CD4-positive, alpha-beta T cell treated with Interleukin-21 for 1 hour (primary cell): ENCODE results near the gene TFAP2A.

Experiments used
- DNase-seq: peaks from one replicate; pipeline ENCODE4 v3.0.0-alpha.2; 2020

Gene TFAP2A

GRCh38 chr6:10425975-10426780 is 11.3 kb upstream of the TFAP2A start:
- no peak for DNase-seq

- DNase-seq, result no peak
Measured at GRCh38 chr6:10425176-10425974, 10.5 kb upstream of the TFAP2A start.

- DNase-seq, result no peak
Measured at GRCh38 chr6:10424040-10424439, 9.2 kb upstream of the TFAP2A start.

GRCh38 chr6:10422737-10423034 is 7.8 kb upstream of the TFAP2A start:
- DNase-seq, result no peak

- DNase-seq, result no peak
Measured at GRCh38 chr6:10421921-10422736, 7.3 kb upstream of the TFAP2A start.

- DNase-seq, result no peak
Measured at GRCh38 chr6:10421158-10421920, 6.5 kb upstream of the TFAP2A start.

- no peak for DNase-seq
Measured at GRCh38 chr6:10420546-10421157, 5.8 kb upstream of the TFAP2A start.

GRCh38 chr6:10419749-10420545 is 5.1 kb upstream of the TFAP2A start:
- no peak for DNase-seq

- DNase-seq, result no peak
Measured at GRCh38 chr6:10418862-10419748, 4.2 kb upstream of the TFAP2A start.

- no peak for DNase-seq
Measured at GRCh38 chr6:10418361-10418861, 3.5 kb upstream of the TFAP2A start.

- no peak for DNase-seq
Measured at GRCh38 chr6:10417681-10418104, 2.8 kb upstream of the TFAP2A start.

- no peak for DNase-seq
Measured at GRCh38 chr6:10416863-10417641, 2.2 kb upstream of the TFAP2A start.

GRCh38 chr6:10416516-10416862 is 1.6 kb upstream of the TFAP2A start:
- DNase-seq, result no peak

GRCh38 chr6:10415617-10416480 is 975 bp upstream of the TFAP2A start:
- DNase-seq, result no peak

- DNase-seq, result no peak
Measured at GRCh38 chr6:10413850-10414738, 780 bp downstream of the TFAP2A start.

GRCh38 chr6:10413262-10413849 is 1.5 kb downstream of the TFAP2A start:
- DNase-seq, result no peak
